Right lobe of liver (tissue), 6 donors: Measurements from ENCODE around the gene CCDC92. TPM values are rescaled to one million over a fixed set of nuclear protein-coding genes. Genes with fewer than 3 reads are reported as not detected.

ENCODE experiments used
- ATAC-seq, 4 donors: fragments of 200-7000 bp; cut with Tn5 transposase; one replicate each; pipeline ENCODE4 v1.9.1; 2020; ENCODE audit warnings: mild to moderate bottlenecking in 4 of 4, moderate library complexity in 4 of 4
- DNase-seq, 3 donors: peaks; one replicate each; pipeline ENCODE4 v3.0.0-alpha.2; 2020
- H3K27ac ChIP-seq, 3 donors: fragments of 200-600 bp; one replicate each; pipeline ENCODE4 v1.8.0; 2022
- H3K27me3 ChIP-seq, 2 donors: fragments of 200-600 bp; one replicate each; pipeline ENCODE4 v1.8.0; 2022
- H3K36me3 ChIP-seq, 4 donors: fragments of 200-600 bp; sonication (generic) in 1 of 4; one replicate each; pipeline versions ENCODE4 v1.5.1 to v1.8.0; 2017 to 2022; ENCODE audit warnings: control low read depth in 1 of 4
- H3K4me1 ChIP-seq, 4 donors: fragments of 200-600 bp; sonication (generic) in 1 of 4; one replicate each; pipeline versions ENCODE4 v1.5.1 to v1.8.0; 2017 to 2022; ENCODE audit warnings: control low read depth in 1 of 4
- H3K4me3 ChIP-seq, 3 donors: fragments of 200-600 bp; one replicate each; pipeline ENCODE4 v1.8.0; 2022
- H3K9me3 ChIP-seq, 4 donors: fragments of 200-600 bp; sonication (generic) in 1 of 4; one replicate each; pipeline versions ENCODE4 v1.5.1 to v1.8.0; 2017 to 2022; ENCODE audit warnings: control low read depth in 1 of 4
- CTCF ChIP-seq, 4 donors: fragments of 200-600 bp in 3 of 4; fragments of 450-650 bp in 1 of 4; IDR thresholded peaks; one replicate each; pipeline versions ENCODE4 v1.5.1 to v1.8.0; 2016 to 2022; ENCODE audit warnings: antibody characterized with exemption in 4 of 4, mild to moderate bottlenecking in 2 of 4
- POLR2A ChIP-seq: fragments of 450-650 bp; IDR thresholded peaks from one replicate; pipeline ENCODE4 v1.6.1; 2017; ENCODE audit warnings: antibody characterized with exemption, mild to moderate bottlenecking
- WGBS: methylation state at CpG from one replicate; pipeline ENCODE4 v1.1.6; 2018; ENCODE audit warnings: low coverage, low lambda C conversion rate; ENCODE audit not compliant: insufficient coverage; ENCODE audit errors: missing lambda C conversion rate; 5-methylcytosine and 5-hydroxymethylcytosine counted together
- intact Hi-C, 2 donors: fragments of 100-400 bp; cut with DNase I; formaldehyde crosslinking; loops; one replicate each; pipeline versions ENCODE4 v1.11.2 to v1.14.1; 2022
- small RNA-seq, 2 experiments: library from RNA; depleted of rRNA; stranded (forward); fragments of <200 nt; gene quantifications; one replicate each; pipeline ENCODE3, GENCODE V24; 2016
- total RNA-seq, 6 experiments: library from RNA; depleted of rRNA in 2 of 6; stranded (reverse); fragments of >200 nt in 2 of 6; fragmentation: NEBNext Ultra II Directional in 3 of 6; extraction: Animal tissue kit (Norgen Biotek cat#: 25700) in 3 of 6; gene quantifications; one replicate each; pipeline versions ENCODE4 v1.1.0 to v1.2.4, GENCODE V29; 2016 to 2023
- donor health status: DM: no; HTN: yes; CAD: no.
- donor health status: DM: no; HTN: no; CAD: no.
- donor health status: DM: no; HTN: no; CAD: no.
- donor health status: DM: no; HTN: yes; CAD: no.
- donor health status: DM: no; HTN: yes; CAD: no.

CCDC92 gene
- total RNA-seq, 6 experiments from 2014 or later, result 12.5 to 17.5 (median 16.1) TPM

GRCh38 chr12:123888989-123889388 lies 83.6 kb downstream of the CCDC92 start:
- Histone ChIP-seq H3K9me3 (no peaks in the 10 kb centered on the region), H3K36me3 (no peaks in the 10 kb centered on the region), H3K27ac (no peak overlapping the region), H3K27me3 (no peaks in the 10 kb centered on the region), H3K4me1 (no peaks in the 10 kb centered on the region), H3K4me3 (no peak overlapping the region)
- DNase-seq (no peak), ATAC-seq (no peak)
- intact Hi-C loops, result no loop called here
- 40% methylated on average over 12 of the region's 12 CpGs for WGBS
- TF ChIP-seq POLR2A (no peak), CTCF (IDR thresholded peaks at IDR 0.05) (no peak)

GRCh38 chr12:123886931-123887582 lies 85.6 kb downstream of the CCDC92 start:
- Histone ChIP-seq H3K36me3 (no peaks in the 10 kb centered on the region), H3K27ac (no peak overlapping the region), H3K9me3 (no peaks in the 10 kb centered on the region), H3K4me3 (no peak overlapping the region), H3K4me1 (no peaks in the 10 kb centered on the region), H3K27me3 (no peaks in the 10 kb centered on the region)
- intact Hi-C loops, result no loop called here
- no peak for DNase-seq
- 37% methylated on average over 11 of the region's 22 CpGs for WGBS
- TF ChIP-seq POLR2A (no peak), CTCF (IDR thresholded peaks at IDR 0.05) (no peak)
- peak in 1 of 4 donors; percentile 19 for ATAC-seq

DNA sequence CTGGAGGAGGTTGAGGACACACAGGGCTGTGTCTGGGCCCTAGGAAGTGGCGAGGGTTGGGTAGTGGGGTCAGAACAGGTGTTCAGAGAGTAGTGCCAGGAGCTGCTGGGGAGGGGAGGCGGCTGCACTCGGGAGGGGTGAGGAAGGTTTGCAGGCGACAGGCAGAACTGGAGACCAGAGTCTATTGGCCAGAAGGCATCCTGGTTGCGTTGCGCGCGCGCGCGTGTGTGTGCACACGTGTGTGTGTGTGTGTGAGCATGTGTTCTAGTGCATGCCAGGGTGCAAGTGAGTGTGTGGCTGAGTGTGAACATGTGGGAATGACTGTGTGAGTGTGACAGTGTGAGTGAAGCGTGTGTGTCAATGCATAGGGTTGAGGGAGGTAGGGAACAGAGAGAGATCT lies 86.4 kb downstream of the CCDC92 start:
- Histone ChIP-seq H3K27me3 (no peaks in the 10 kb centered on the region), H3K36me3 (no peaks in the 10 kb centered on the region), H3K4me3 (no peak overlapping the region), H3K4me1 (no peaks in the 10 kb centered on the region), H3K9me3 (no peaks in the 10 kb centered on the region), H3K27ac (no peak overlapping the region)
- no peak for TF ChIP-seq CTCF (IDR thresholded peaks at IDR 0.05)
- no peak for TF ChIP-seq POLR2A
- ATAC-seq (no peak), DNase-seq (no peak)
- intact Hi-C loops, result no loop called here
- 81% methylated on average over 12 of the region's 13 CpGs for WGBS

Small RNAs within 50 kb of the gene (small RNA-seq; reads per million reads assigned to genes)
- gene AC068790.4, result 0 reads per million in 2 experiments
- gene AC068790.6, result 0 reads per million in 2 experiments

Other genes starting within 250 kb of the CCDC92 start
- under 1 TPM in 5 of 6 experiments, not detected in 1; under 0.01 to 0.40 (median 0.16) TPM for gene DNAH10, start 210.5 kb downstream of the CCDC92 start, total RNA-seq
- 10 to 100 TPM; 37.3 to 46.5 (median 43.2) TPM for gene ZNF664, start 384 bp upstream of the CCDC92 start, total RNA-seq